GM21381 (cell line): Measurements from ENCODE around the gene IPP.
"Not testable (repeated sequence)": the region's sequence is repeated elsewhere in the genome, so short reads cannot be mapped to it uniquely, and the experiment has no call there.

ENCODE experiments used
- ATAC-seq: cut with Tn5 transposase; IDR thresholded peaks from one replicate; pipeline ENCODE4 v1.9.1; 2021; ENCODE audit warnings: mild to moderate bottlenecking, moderate library complexity; ENCODE audit not compliant: unreplicated experiment

IPP gene

GRCh38 chr1:45746922-45747321, 3.5 kb downstream of the IPP start:
- no peak for ATAC-seq

GRCh38 chr1:45739641-45740156, 10.8 kb downstream of the IPP start:
- ATAC-seq, result not testable (repeated sequence)

GRCh38 chr1:45739137-45739536, 11.3 kb downstream of the IPP start:
- ATAC-seq, result no peak

GRCh38 chr1:45730780-45731319, 19.6 kb downstream of the IPP start:
- ATAC-seq, result no peak

GRCh38 chr1:45730075-45730779, 20.2 kb downstream of the IPP start:
- no peak for ATAC-seq

- not testable (repeated sequence) for ATAC-seq
These were observed 24.4 kb downstream of the IPP start for GRCh38 chr1:45726007-45726406.

GRCh38 chr1:45723248-45723930, 27.1 kb downstream of the IPP start:
- no peak for ATAC-seq

- no peak for ATAC-seq
These were observed 27.6 kb downstream of the IPP start for GRCh38 chr1:45722809-45723208.

- ATAC-seq, result no peak
These were observed 29.2 kb downstream of the IPP start for GRCh38 chr1:45721207-45721606.

GRCh38 chr1:45718289-45718688, 32.2 kb downstream of the IPP start:
- no peak for ATAC-seq

- not testable (repeated sequence) for ATAC-seq
These were observed 33.1 kb downstream of the IPP start for GRCh38 chr1:45717386-45717785.

GRCh38 chr1:45716700-45717099, 33.8 kb downstream of the IPP start:
- ATAC-seq, result no peak

- no peak for ATAC-seq
These were observed 36.7 kb downstream of the IPP start for GRCh38 chr1:45713711-45714110.

- no peak for ATAC-seq
These were observed 45.8 kb downstream of the IPP start for GRCh38 chr1:45704637-45705036.

- ATAC-seq, result no peak
These were observed 55.6 kb downstream of the IPP start for GRCh38 chr1:45694823-45695222.

GRCh38 chr1:45693811-45694210, 56.6 kb downstream of the IPP start:
- not testable (repeated sequence) for ATAC-seq

- ATAC-seq, result no peak
These were observed 62.4 kb downstream of the IPP start, which contains the start of gene TMEM69 for GRCh38 chr1:45687754-45688740. TMEM69 (plus strand) TSS chr1:45688181; CDS start chr1:45691069, 2,888 bp downstream.

- peak; percentile 82 for ATAC-seq
These were observed 63.3 kb downstream of the IPP start for GRCh38 chr1:45687014-45687753.

GRCh38 chr1:45686288-45687013, 64.0 kb downstream of the IPP start, which contains the start of gene GPBP1L1:
GPBP1L1 (minus strand) TSS chr1:45686533; CDS start chr1:45659087, 27,446 bp downstream.
- peak; percentile 50 for ATAC-seq
